Measurements from ENCODE around the gene PRKD2. TPM values are rescaled to one million over a fixed set of nuclear protein-coding genes. Genes with fewer than 3 reads are reported as not detected.

Gene PRKD2
- total RNA-seq, 1 donor: 9.7 TPM

DNA sequence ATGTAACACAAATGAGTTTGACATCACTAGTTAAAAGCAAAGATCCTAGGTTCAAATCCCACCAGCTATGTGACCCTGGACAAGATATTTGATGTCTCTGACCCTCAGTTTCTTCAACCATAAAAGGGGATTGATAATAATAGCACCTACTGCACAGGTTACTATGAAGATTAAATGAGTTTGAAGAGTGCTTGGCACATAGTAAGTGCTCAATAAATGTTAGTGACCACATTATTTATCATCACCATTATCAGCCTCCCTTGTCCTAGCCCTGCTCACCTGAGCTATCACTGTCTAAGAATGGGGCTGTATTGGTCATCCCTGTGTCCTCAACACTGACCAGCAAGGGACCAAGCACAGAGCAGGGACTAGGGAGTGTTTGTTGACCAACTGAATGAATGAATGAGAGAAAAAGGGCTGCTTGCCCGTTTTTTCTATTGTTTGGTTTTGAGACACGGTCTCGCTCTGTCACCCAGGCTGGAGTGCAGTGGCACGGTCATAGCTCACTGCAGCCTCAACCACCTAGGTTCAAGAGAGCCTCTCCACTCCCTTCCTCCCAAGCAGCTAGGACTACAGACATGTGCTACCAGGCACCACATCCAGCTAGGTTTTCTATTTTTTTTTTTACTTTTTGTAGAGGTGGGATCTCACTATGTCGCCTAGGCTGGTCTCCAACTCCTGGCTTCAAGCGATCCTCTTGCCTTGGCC is 29.3 kb downstream of the PRKD2 start:
- TF ChIP-seq, protein P1, sequence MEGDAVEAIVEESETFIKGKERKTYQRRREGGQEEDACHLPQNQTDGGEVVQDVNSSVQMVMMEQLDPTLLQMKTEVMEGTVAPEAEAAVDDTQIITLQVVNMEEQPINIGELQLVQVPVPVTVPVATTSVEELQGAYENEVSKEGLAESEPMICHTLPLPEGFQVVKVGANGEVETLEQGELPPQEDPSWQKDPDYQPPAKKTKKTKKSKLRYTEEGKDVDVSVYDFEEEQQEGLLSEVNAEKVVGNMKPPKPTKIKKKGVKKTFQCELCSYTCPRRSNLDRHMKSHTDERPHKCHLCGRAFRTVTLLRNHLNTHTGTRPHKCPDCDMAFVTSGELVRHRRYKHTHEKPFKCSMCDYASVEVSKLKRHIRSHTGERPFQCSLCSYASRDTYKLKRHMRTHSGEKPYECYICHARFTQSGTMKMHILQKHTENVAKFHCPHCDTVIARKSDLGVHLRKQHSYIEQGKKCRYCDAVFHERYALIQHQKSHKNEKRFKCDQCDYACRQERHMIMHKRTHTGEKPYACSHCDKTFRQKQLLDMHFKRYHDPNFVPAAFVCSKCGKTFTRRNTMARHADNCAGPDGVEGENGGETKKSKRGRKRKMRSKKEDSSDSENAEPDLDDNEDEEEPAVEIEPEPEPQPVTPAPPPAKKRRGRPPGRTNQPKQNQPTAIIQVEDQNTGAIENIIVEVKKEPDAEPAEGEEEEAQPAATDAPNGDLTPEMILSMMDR (IDR thresholded peaks at IDR 0.05; ENCODE audit: insufficient read depth, low read length): no peak
- H3K4me3 ChIP-seq (ENCODE audit: low read depth, low read length): no peak overlapping the region
- no peak for DNase-seq (ENCODE audit: low read depth)

DNA sequence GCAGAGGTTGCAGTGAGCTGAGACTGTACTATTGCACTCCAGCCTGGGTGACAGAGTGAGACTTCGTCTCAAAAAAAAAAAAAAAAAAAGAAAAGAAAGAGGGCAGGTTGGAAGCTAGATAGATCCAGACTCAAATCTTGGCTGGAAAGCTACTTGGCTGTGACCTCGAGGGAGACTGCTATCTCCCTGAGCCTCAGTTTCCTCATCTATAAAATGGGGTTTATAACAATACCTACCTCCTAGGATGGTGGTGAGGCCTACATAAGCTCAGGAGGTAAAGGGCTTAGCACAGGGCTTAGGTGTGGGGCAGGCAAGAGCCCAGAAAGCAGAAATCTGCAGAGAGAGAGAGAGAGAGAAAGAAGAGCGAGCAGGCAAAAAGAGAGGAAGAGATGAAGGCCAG is 31.7 kb downstream of the PRKD2 start:
- H3K4me3 ChIP-seq (ENCODE audit: low read depth, low read length): no peak overlapping the region
- no peak for DNase-seq (ENCODE audit: low read depth)
- TF ChIP-seq, protein P1 (IDR thresholded peaks at IDR 0.05; ENCODE audit: insufficient read depth, low read length): no peak

DNA sequence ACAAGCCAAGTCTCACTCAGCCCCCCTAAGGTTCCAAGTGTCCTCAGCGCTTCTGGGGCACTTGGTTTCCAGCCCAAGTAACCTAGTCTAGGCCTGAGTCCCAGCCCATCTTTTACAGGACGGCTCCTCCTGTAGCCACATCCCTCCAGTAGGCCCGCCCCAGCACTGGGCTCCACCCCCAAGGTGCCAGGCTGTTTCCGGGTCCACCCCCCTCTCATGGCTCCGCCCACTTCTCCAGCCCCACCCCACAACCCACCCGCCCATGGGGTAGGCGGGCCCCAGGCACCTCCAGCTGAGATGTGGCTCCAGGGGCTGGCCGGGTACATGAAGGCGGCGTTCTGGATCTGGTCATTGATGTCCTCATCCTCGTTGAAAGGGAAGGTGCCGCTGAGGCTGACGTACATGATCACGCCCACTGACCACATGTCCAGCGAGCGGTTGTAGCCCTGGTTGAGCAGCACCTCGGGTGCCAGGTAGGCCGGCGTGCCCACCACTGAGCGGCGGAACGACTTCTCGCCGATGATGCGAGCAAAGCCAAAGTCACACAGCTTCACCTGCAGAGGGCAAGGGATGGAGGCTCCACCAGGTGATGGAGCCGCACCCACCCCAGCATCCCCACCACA is 38.7 kb downstream of the PRKD2 start:
- H3K4me3 ChIP-seq (ENCODE audit: low read depth, low read length): no peak overlapping the region
- no peak for DNase-seq (ENCODE audit: low read depth)
- TF ChIP-seq, protein P1 (IDR thresholded peaks at IDR 0.05; ENCODE audit: insufficient read depth, low read length): no peak

DNA sequence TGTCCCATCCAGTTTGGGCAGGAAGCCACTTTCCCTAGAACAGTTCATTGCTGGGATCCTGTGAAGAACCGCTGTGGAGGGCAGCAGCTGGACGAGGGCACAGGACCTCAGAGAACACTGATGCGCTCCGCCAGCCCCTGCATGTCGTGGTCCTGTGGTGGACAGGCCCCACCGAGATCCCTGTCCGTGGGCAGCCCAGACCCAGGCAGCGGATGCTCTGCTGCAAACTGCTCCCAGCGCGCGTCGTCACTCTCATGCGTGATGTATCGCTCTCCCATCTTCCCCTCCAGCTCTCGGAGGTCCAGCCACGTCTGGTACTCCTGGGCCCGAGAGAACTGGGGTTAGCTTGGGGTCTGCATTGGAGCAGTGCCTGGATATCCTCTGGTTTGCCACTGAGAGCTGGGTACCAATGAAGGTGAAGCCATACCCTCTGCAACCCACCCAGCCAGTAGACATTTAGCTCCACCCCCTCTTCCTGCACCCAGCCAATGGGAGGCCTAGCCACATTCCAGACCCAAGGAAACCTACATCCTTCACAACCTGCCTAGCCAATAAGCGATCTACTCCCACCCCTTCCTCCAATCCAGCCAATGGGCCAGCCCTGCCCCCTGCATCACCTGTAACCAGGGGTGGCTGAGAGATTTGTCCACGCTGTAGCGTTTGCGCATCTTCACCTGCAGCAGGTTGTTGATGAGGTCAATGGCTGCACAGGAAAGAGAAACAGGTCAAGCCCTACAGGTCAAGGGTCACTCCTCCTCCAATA is 42.3 kb downstream of the PRKD2 start:
- TF ChIP-seq, protein P1 (IDR thresholded peaks at IDR 0.05; ENCODE audit: insufficient read depth, low read length): no peak
- DNase-seq (ENCODE audit: low read depth): no peak
- no peak overlapping the region for H3K4me3 ChIP-seq (ENCODE audit: low read depth, low read length)

DNA sequence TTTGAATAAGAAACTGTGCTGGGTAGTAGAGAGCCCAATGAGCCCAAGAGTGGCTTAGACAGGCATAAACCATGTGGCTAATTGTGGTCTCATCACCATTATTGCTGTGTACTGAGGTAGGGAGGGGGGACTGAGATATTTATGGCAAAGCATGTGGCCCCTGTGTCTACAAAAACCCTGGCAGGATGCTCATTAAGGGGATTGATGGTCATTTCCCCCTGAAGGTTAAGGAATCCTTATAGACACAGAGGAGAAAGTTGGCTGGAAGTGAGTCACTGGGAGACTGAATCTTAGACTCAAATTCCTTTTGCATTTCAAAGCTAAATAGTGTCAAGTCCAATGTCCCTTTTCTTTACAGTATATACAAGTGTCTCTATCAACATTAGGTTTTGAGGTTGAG is 46.1 kb downstream of the PRKD2 start:
- TF ChIP-seq, protein P1 (IDR thresholded peaks at IDR 0.05; ENCODE audit: insufficient read depth, low read length): no peak
- H3K4me3 ChIP-seq (ENCODE audit: low read depth, low read length): no peak overlapping the region
- DNase-seq (ENCODE audit: low read depth): no peak

DNA sequence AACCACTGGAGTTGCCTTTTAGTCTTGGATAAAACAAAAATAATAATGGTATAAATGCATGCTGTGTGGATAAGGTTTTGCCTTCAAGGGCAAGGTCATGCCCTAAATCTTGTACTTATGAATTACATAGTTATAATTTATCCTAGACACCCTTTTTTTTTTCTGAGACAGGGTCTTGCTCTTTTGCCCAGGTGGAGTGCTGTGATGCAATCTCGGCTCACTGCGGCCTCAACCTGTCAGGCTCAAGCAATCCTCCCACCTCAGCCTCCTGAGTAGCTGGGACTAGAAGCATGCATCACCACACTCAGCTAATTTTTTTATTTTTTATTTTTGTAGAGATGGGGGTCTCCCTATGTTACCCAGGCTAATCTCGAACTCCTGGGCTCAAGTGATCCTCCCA is 48.3 kb downstream of the PRKD2 start:
- no peak for DNase-seq (ENCODE audit: low read depth)
- TF ChIP-seq, protein P1 (IDR thresholded peaks at IDR 0.05; ENCODE audit: insufficient read depth, low read length): no peak
- no peak overlapping the region for H3K4me3 ChIP-seq (ENCODE audit: low read depth, low read length)
